Uterus (tissue), 4 donors: Measurements from ENCODE around the gene CENPO. TPM values are rescaled to one million over a fixed set of nuclear protein-coding genes. Genes with fewer than 3 reads are reported as not detected.

Source experiments
- DNase-seq, 2 donors: peaks; one replicate each; pipeline ENCODE4 v3.0.0-alpha.2; 2019 to 2020
- H3K27ac ChIP-seq, 2 donors: fragments of 200-600 bp; sonication (generic); 1 replicate in 1 of 2; 2 replicates in 1 of 2; pipeline ENCODE4 v1.5.1; 2016 to 2018
- H3K27me3 ChIP-seq, 2 donors: fragments of 200-600 bp; sonication (generic); one replicate each; pipeline ENCODE4 v1.5.1; 2018 to 2019; ENCODE audit warnings: control low read depth in 1 of 2
- H3K36me3 ChIP-seq, 2 donors: fragments of 200-600 bp; sonication (generic); one replicate each; pipeline ENCODE4 v1.5.1; 2019; ENCODE audit warnings: control low read depth in 1 of 2
- H3K4me1 ChIP-seq, 2 donors: fragments of 200-600 bp; sonication (generic); one replicate each; pipeline ENCODE4 v1.5.1; 2018 to 2019; ENCODE audit warnings: control low read depth in 1 of 2
- H3K4me3 ChIP-seq, 2 donors: fragments of 200-600 bp; sonication (generic); 1 replicate in 1 of 2; 2 replicates in 1 of 2; pipeline ENCODE4 v1.5.1; 2018 to 2019; ENCODE audit warnings: mild to moderate bottlenecking in 1 of 2
- H3K9me3 ChIP-seq, 2 donors: fragments of 200-600 bp; sonication (generic); one replicate each; pipeline ENCODE4 v1.5.1; 2019; ENCODE audit warnings: control low read depth in 1 of 2
- CTCF ChIP-seq, 4 experiments: fragments of 200-600 bp in 2 of 4; fragments of 450-650 bp in 2 of 4; sonication (generic) in 2 of 4; IDR thresholded peaks; one replicate each; pipeline ENCODE4 v1.5.1; 2016 to 2019; ENCODE audit warnings: antibody characterized with exemption in 4 of 4, mild to moderate bottlenecking in 2 of 4, moderate library complexity in 1 of 4
- POLR2A ChIP-seq, 2 donors: fragments of 450-650 bp; IDR thresholded peaks; one replicate each; pipeline ENCODE4 v1.6.1; 2016; ENCODE audit warnings: antibody characterized with exemption in 2 of 2, mild to moderate bottlenecking in 1 of 2, moderate library complexity in 1 of 2
- intact Hi-C: fragments of 100-400 bp; cut with DNase I; formaldehyde crosslinking; loops from one replicate; pipeline ENCODE4 v1.15.1; 2023; ENCODE audit warnings: low total_unique reads
- total RNA-seq, 4 donors: library from RNA; depleted of rRNA in 3 of 4; stranded (reverse); fragments of >200 nt in 3 of 4; gene quantifications; one replicate each; pipeline versions ENCODE4 v1.1.0 to v1.2.4, GENCODE V29; 2014 to 2023
- donor health status: DM: yes; HTN: yes; CAD: no.

CENPO gene
- total RNA-seq, 4 donors from 2014 or later, result 1.0 to 16.0 (median 2.2) TPM

- Histone ChIP-seq H3K4me1 (peaks cover 0 to 1% of the 10 kb centered on the region in 2 donors), H3K4me3 (no peak overlapping the region), H3K27ac (peak overlapping the region in 1 of 2 donors; percentile 47), H3K27me3 (no peaks in the 10 kb centered on the region), H3K36me3 (no peaks in the 10 kb centered on the region), H3K9me3 (no peaks in the 10 kb centered on the region)
- DNase-seq, result no peak
- TF ChIP-seq CTCF (IDR thresholded peaks at IDR 0.05), result no peak
- no peak for TF ChIP-seq POLR2A (IDR thresholded peaks at IDR 0.05)
- intact Hi-C loops, result no loop called here
Observed at GRCh38 chr2:24866946-24867345, 73.7 kb downstream of the CENPO start.

GRCh38 chr2:24870440-24870839 lies 77.2 kb downstream of the CENPO start:
- Histone ChIP-seq H3K27ac (peak overlapping the region in 1 of 2 donors; percentile 48), H3K36me3 (no peaks in the 10 kb centered on the region), H3K9me3 (no peaks in the 10 kb centered on the region), H3K4me3 (no peak overlapping the region), H3K4me1 (no peaks in the 10 kb centered on the region), H3K27me3 (no peaks in the 10 kb centered on the region)
- DNase-seq, result no peak
- TF ChIP-seq CTCF (IDR thresholded peaks at IDR 0.05) (no peak), POLR2A (IDR thresholded peaks at IDR 0.05) (no peak)
- intact Hi-C loops, result no loop called here

DNA sequence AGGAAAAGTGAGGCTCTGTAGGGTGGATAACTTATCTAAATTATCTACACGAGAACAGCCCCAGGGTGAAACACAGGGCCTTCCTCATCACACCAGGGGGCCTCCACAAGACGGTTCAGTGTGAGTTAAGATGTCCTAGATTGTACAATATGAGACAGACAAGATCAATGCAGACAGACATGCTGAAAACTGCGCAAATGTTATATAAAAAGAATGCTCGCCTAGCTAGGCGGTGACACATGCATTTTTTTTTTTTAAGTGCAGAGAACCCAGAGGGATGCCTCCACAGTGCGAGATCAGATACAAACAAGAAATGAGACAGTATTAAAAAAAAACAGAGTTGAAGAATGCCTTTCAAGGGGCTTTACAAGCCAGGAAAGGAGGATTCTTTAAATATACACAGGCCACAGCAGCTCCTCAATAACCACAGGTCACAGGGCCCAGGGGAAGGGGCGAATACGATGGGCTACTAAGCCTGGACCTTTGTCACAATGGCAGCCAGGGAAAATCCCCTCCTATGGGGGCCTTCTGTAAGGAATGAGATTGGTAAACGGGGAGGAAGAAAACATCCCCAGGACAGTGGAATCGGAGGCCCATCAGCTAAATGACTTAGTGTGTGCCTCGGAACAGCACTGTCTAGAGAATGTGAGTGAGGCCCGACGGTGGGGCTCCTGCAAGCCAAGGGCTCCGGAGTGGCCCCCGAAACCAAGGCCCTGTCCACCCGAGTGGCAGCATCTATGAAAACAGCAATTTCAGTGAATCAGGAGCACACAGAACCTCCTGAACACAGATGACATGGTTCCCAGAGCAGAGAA lies 77.9 kb downstream of the CENPO start:
- peak overlapping the region; percentile 15 to 48 for H3K27ac ChIP-seq
- H3K4me1 ChIP-seq, result no peaks in the 10 kb centered on the region
- DNase-seq, result no peak
- intact Hi-C loops, result no loop called here
- no peaks in the 10 kb centered on the region for H3K9me3 ChIP-seq
- H3K27me3 ChIP-seq, result no peaks in the 10 kb centered on the region
- no peak overlapping the region for H3K4me3 ChIP-seq
- no peaks in the 10 kb centered on the region for H3K36me3 ChIP-seq
- no peak for TF ChIP-seq POLR2A (IDR thresholded peaks at IDR 0.05)

DNA sequence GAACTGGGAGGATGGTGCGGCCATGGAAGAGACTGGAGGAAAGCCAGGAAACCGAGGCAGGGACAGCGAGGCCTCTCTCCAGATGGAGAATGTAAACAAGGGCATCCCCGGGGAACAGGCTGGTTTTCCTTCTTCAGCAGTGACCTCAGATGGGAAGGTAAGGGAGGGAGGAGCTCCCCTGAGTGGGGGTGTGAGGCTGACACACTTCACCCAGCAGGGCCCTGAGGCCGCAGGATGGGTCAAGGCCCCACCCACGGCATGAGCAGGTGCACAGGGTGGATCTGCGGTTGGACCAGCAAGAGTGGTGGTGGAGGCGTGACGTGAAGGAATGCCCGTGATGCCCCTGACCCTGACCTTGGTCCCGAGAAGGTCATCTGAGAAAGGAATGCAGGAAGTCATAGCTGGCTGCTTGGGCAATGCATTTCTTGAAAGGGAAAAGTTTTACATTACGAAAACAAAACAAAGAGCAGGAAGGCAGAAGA lies 78.7 kb downstream of the CENPO start:
- peak overlapping the region; percentile 46 to 49 for H3K27ac ChIP-seq
- H3K9me3 ChIP-seq, result no peaks in the 10 kb centered on the region
- H3K4me1 ChIP-seq, result no peaks in the 10 kb centered on the region
- H3K27me3 ChIP-seq, result no peaks in the 10 kb centered on the region
- no peaks in the 10 kb centered on the region for H3K36me3 ChIP-seq
- DNase-seq, result no peak
- no peak for TF ChIP-seq CTCF (IDR thresholded peaks at IDR 0.05)
- no peak for TF ChIP-seq POLR2A (IDR thresholded peaks at IDR 0.05)
- intact Hi-C loops, result no loop called here
- H3K4me3 ChIP-seq, result no peak overlapping the region

Other genes with a start within 250 kb of the CENPO start
- gene PTRHD1, start within 50 bp of the CENPO start, total RNA-seq, result 100 to 1,000 TPM in 1 of 4 donors, 10 to 100 TPM in 2, 1 to 10 TPM in 1; 4.7 to 226 (median 22.8) TPM
- gene ADCY3, start 126.8 kb downstream of the CENPO start, total RNA-seq, result 100 to 1,000 TPM in 1 of 4 donors, 10 to 100 TPM in 3; 37.9 to 104 (median 51.7) TPM
- gene DNAJC27, start 178.5 kb downstream of the CENPO start, total RNA-seq, result 10 to 100 TPM in 1 of 4 donors, 1 to 10 TPM in 3; 3.1 to 15.3 (median 7.8) TPM
- 1 to 10 TPM in 2 of 4 donors, under 1 TPM in 1, not detected in 1; under 0.01 to 6.1 (median 1.3) TPM for gene EFR3B, start 248.7 kb downstream of the CENPO start, total RNA-seq